GM23248 (cell line): ENCODE data around the gene CLDN1.

Experiments used
- EZH2 ChIP-seq: fragments of 200-600 bp; sonication (generic); IDR thresholded peaks from 2 replicates; pipeline ENCODE4 v1.6.1; 2018; ENCODE audit warnings: antibody characterized with exemption, mild to moderate bottlenecking; ENCODE audit not compliant: insufficient read depth, poor library complexity, severe bottlenecking
- EZH2phosphoT487 ChIP-seq: fragments of 200-600 bp; sonication (generic); IDR thresholded peaks from 2 replicates; pipeline ENCODE4 v1.6.1; 2018; ENCODE audit warnings: antibody characterized with exemption, moderate library complexity, mild to moderate bottlenecking, low read depth; ENCODE audit not compliant: insufficient read depth

GRCh38 chr3:190258634-190259033 is 63.6 kb downstream of the CLDN1 start:
- TF ChIP-seq EZH2 = no peak
- no peak for TF ChIP-seq EZH2phosphoT487
